ENCODE measurements around the gene CIB4.

The CIB4 gene

DNA sequence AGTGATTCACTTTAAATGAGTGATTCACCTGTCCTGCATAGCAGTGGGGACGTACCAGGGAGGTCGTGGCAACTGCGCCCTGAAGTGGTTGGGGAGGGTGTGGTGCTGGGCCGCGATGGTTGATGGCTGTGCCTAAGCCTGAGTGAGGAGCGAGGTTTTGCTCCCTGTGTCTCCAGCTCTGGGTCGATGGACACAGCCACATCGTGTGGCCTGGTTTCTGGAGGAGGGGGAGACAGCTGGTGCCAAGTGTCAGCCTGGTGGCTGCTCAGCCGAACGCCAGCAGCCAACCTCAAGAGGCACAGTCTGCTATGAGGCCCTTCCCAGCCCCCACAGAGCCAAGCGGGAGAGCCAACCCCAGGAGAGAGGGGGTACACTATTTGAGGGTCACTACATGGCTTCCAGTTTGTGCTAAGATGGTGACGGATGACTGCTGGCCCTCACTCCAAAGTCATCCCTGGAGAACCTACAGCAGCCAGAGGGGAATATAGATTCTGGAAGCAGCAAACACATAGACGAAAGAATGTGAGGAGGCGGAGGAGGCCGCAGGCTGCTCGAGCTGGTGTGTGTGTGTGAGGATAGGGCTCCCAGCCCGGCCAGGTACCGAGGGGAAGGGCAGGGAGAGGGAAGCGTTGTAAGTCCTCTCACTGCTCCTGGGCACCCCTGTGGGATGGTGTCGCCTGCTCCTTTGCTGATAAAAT, 104.6 kb downstream of the CIB4 start:
- no peak overlapping the region for H3K4me2 ChIP-seq (ENCODE audit: low read length)
- no peaks in the 10 kb centered on the region for H3K9me3 ChIP-seq (ENCODE audit: control insufficient read depth, low read length)
- no peak overlapping the region for H3K27ac ChIP-seq
- H3K4me3 ChIP-seq (ENCODE audit: low read depth, low read length), result no peak overlapping the region
- peaks cover 3% of the 10 kb centered on the region for H3K4me1 ChIP-seq
- no peak overlapping the region for H3K9ac ChIP-seq
- H3K79me2 ChIP-seq, result no peaks in the 10 kb centered on the region
- TF ChIP-seq CTCF (IDR thresholded peaks at IDR 0.05), result no peak
- H3K27me3 ChIP-seq (ENCODE audit: control insufficient read depth, insufficient read depth, low read length), result no peaks in the 10 kb centered on the region
- no peaks in the 10 kb centered on the region for H3K36me3 ChIP-seq (ENCODE audit: control insufficient read depth, insufficient read depth, low read length)
- H2AFZ ChIP-seq, result no peak overlapping the region

DNA sequence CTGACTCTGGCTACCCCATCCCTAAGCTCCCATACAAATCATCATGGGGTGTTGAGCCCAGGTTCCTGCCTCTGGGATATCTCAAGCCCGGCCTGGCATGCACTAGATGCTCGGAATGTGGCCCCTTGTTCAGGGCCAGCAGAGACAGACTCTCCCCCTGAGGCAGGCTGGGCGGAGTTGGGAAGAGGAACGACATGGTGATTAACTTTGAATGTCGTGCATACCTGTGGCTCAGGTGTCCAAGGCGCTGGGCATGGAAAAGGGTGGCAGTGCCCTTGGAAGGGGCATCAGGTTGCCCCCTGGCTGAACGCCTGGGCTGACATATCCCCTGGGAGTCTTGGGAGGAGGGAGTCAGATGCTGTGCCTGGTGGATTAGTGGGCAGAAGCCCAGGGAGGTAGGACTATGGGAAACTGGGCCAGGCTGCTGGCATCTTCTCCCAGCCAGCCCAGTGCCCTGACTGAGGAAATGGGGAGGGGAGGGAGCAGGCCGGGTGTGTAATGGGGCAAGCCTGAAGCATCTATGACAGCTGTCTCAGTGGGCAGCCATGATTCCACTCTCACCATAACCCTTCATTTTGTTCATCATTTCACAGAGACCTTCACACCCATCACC, 105.4 kb downstream of the CIB4 start:
- no peak for TF ChIP-seq CTCF (IDR thresholded peaks at IDR 0.05)
- no peak overlapping the region for H2AFZ ChIP-seq
- H3K4me3 ChIP-seq (ENCODE audit: low read depth, low read length), result no peak overlapping the region
- H3K79me2 ChIP-seq, result no peaks in the 10 kb centered on the region
- H3K9me3 ChIP-seq (ENCODE audit: control insufficient read depth, low read length), result no peaks in the 10 kb centered on the region
- peaks cover 3% of the 10 kb centered on the region for H3K4me1 ChIP-seq
- H3K4me2 ChIP-seq (ENCODE audit: low read length), result no peak overlapping the region
- no peaks in the 10 kb centered on the region for H3K27me3 ChIP-seq (ENCODE audit: control insufficient read depth, insufficient read depth, low read length)
- H3K9ac ChIP-seq, result no peak overlapping the region
- no peak overlapping the region for H3K27ac ChIP-seq
- H3K36me3 ChIP-seq (ENCODE audit: control insufficient read depth, insufficient read depth, low read length), result no peaks in the 10 kb centered on the region

- H3K27me3 ChIP-seq (ENCODE audit: control insufficient read depth, insufficient read depth, low read length), result no peaks in the 10 kb centered on the region
- peaks cover 3% of the 10 kb centered on the region for H3K4me1 ChIP-seq
- H3K4me3 ChIP-seq (ENCODE audit: low read depth, low read length), result no peak overlapping the region
- H3K36me3 ChIP-seq (ENCODE audit: control insufficient read depth, insufficient read depth, low read length), result no peaks in the 10 kb centered on the region
- no peak overlapping the region for H2AFZ ChIP-seq
- H3K79me2 ChIP-seq, result no peaks in the 10 kb centered on the region
- no peak for TF ChIP-seq CTCF (IDR thresholded peaks at IDR 0.05)
- no peak overlapping the region for H3K4me2 ChIP-seq (ENCODE audit: low read length)
- no peaks in the 10 kb centered on the region for H3K9me3 ChIP-seq (ENCODE audit: control insufficient read depth, low read length)
- H3K9ac ChIP-seq, result no peak overlapping the region
- no peak overlapping the region for H3K27ac ChIP-seq
These were observed 106.1 kb downstream of the CIB4 start for GRCh38 chr2:26534865-26535662.

DNA sequence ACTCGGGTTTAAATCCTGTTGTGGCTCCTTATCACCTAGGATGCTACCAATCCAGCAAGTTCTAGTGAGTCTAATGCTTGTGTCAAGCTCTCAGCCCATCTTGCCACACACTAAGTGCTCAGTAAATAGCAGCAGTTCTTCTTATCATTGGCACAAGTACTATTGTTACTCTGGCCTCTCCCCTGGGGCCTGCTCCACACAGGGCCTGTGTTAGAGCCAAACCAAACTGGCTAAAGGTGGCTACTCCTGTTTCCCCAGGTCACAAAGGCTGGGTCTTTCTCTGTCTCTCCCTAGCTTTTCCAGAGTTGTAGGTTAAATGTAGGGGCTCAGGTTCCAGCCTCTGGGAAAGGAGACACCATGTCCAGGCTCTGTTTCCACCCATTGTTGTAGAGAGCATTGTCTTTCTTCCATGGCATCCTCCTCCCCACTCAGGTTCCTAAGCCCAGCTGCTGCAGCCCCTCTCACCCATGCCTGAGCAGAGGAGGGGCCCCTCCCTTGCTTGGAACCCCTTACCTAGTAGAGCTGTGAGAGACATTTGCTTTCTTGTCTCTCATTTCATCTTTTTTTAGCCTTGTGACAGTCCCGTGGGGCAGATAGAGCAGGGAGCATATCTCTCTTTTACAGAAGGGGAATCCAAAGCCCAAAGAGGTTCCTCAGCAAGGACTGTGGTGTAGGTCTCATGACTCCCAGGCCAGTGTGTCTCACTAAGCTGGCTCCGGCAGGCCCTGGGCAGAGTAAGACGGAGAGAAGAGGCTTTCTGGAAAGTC, 106.9 kb downstream of the CIB4 start:
- Histone ChIP-seq H3K79me2 (no peaks in the 10 kb centered on the region), H3K27ac (no peak overlapping the region), H3K4me2 (ENCODE audit: low read length) (no peak overlapping the region), H3K9me3 (ENCODE audit: control insufficient read depth, low read length) (no peaks in the 10 kb centered on the region), H3K4me1 (peaks cover 3% of the 10 kb centered on the region), H3K27me3 (ENCODE audit: control insufficient read depth, insufficient read depth, low read length) (no peaks in the 10 kb centered on the region), H3K36me3 (ENCODE audit: control insufficient read depth, insufficient read depth, low read length) (no peaks in the 10 kb centered on the region), H3K4me3 (ENCODE audit: low read depth, low read length) (no peak overlapping the region), H2AFZ (no peak overlapping the region), H3K9ac (no peak overlapping the region)
- TF ChIP-seq CTCF (IDR thresholded peaks at IDR 0.05), result no peak

Data from parathyroid adenoma (tissue), 2 donors.